Fibroblast of lung (primary cell): ENCODE data around the gene C6orf132.

Source experiments
- CTCF ChIP-seq, 2 donors: IDR thresholded peaks in 1 of 2; conservative IDR thresholded peaks in 1 of 2; 1 replicate in 1 of 2; 2 replicates in 1 of 2; pipeline ENCODE4 v1.5.1; 2011 to 2012; ENCODE audit warnings: low read length in 2 of 2, control low read depth in 1 of 2, inconsistent platforms in 1 of 2, low read depth in 1 of 2, mild to moderate bottlenecking in 1 of 2
- EZH2 ChIP-seq: IDR thresholded peaks from 2 replicates; pipeline ENCODE4 v1.5.1; 2012; ENCODE audit warnings: low read length, control low read depth, mild to moderate bottlenecking; ENCODE audit errors: missing control alignments

GRCh38 chr6:42100029-42100901, 42.2 kb downstream of the C6orf132 start:
- TF ChIP-seq CTCF (conservative IDR thresholded peaks at IDR 0.05 in 1 of 2, IDR thresholded peaks at IDR 0.05 in 1 of 2; ENCODE audit: low read depth in 1 of 2, low read length in 2 of 2) = no peak
- no peak for TF ChIP-seq EZH2
